KOPT-K1 (cell line): ENCODE data around the gene ADGRB3.

Experiments
- H3K27ac ChIP-seq: fragments of 200-600 bp; sonication (generic); 2 replicates; pipeline ENCODE4 v1.5.1; 2016; ENCODE audit warnings: antibody characterized with exemption, mild to moderate bottlenecking, low read depth, low read length; ENCODE audit not compliant: poor library complexity, severe bottlenecking
- H3K36me3 ChIP-seq: fragments of 200-600 bp; sonication (generic); 2 replicates; pipeline ENCODE4 v1.5.1; 2017; ENCODE audit warnings: antibody characterized with exemption, mild to moderate bottlenecking, low read length, moderate library complexity; ENCODE audit not compliant: insufficient read depth
- H3K9me3 ChIP-seq: fragments of 200-600 bp; sonication (generic); 2 replicates; pipeline ENCODE4 v1.5.1; 2017; ENCODE audit warnings: antibody characterized with exemption, low read length, mild to moderate bottlenecking; ENCODE audit not compliant: insufficient read depth, poor library complexity, severe bottlenecking

Gene ADGRB3

DNA sequence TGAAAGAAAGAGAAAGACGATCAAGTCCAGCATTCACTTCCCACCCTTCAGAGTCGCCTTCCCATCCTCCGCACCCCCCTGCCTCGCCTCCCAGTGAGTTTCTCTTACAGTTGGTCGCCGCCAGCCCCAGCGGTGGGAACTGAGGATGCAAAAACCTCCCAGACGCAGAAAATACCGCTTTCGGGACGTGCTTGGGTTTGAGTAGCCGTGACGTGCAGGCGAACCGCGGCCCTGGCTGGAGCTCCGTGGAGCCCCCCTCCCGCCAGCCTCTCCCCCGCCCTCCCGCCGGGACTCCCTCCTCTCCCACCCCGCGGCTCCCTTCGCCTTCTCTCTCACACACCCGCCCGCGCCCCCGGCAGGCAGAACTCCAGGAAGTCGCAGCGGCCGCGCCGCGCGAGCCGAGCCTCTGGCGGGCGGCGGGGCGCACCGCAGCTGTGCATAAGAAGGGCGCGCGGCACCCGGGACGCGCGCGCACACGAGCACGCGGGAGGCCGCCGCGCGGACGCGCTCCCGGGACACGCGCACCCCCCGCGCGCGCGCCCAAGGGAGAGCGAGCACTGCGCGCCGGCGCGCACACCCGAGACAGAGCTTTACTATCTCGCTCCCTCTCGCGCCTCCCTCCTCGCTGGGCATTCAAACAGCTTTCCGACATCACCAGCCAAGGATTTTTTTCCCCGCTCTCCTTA is at the start of gene ADGRB3:
TSS of gene ADGRB3 (plus strand) at position 557 of the 686 bp plus-strand sequence. CDS start 3,394 bp downstream, outside the sequence.
- Histone ChIP-seq H3K36me3 (no peaks in the 10 kb centered on the region), H3K27ac (no peak within 1 kb of the TSS), H3K9me3 (no peaks in the 10 kb centered on the region)

DNA sequence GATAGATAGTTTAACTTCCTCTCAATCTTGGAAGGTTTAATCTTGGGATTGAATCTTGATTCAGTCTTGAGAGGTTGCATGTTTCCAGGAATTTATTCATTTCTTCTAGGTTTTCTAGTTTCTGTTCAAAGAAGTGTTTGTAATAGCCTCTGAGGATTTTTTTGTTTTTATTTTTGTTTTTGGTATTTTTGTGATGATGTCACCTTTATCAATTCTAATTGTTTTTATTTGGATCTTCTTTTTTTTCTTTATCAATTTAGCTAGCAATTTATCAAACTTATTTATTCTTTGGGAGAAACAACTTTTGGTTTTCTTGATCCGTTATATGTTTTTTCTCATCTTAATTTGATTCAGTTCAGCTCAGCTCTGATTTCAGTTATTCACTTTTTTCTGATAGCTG is 41.5 kb upstream of the ADGRB3 start:
- H3K9me3 ChIP-seq = no peaks in the 10 kb centered on the region
- H3K27ac ChIP-seq = no peak overlapping the region
- no peaks in the 10 kb centered on the region for H3K36me3 ChIP-seq

DNA sequence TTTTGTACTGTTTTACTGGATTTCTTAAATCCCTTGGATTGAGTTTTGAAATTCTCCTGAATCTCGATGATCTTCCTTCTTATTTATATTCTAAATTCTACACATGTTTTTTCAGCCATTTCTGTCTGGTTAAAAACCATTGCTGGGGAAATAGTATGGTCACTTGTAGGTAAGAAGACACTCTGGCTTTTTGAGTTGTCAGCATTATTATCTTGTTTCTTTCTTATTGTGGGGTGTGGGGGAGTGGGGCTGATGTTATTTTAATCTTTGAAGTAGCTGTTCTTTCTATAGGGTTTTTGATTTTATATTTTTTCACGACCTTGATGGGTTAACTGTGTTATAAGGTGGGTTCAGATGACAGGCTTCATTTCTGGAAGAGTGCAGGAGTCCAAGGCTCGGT is 37.4 kb upstream of the ADGRB3 start:
- Histone ChIP-seq H3K27ac (no peak overlapping the region), H3K9me3 (no peaks in the 10 kb centered on the region), H3K36me3 (no peaks in the 10 kb centered on the region)

- H3K36me3 ChIP-seq = no peaks in the 10 kb centered on the region
Measured at GRCh38 chr6:68615938-68616337, 19.1 kb upstream of the ADGRB3 start.

GRCh38 chr6:68625998-68626397 is 9.1 kb upstream of the ADGRB3 start:
- no peak overlapping the region for H3K27ac ChIP-seq
- no peaks in the 10 kb centered on the region for H3K36me3 ChIP-seq
- no peaks in the 10 kb centered on the region for H3K9me3 ChIP-seq

More at GRCh38 chr6:68615938-68616337, 19.1 kb upstream of the ADGRB3 start:
- Histone ChIP-seq H3K9me3 (no peaks in the 10 kb centered on the region), H3K27ac (no peak overlapping the region)

GRCh38 chr6:68628161-68628560 is 6.9 kb upstream of the ADGRB3 start:
- no peaks in the 10 kb centered on the region for H3K9me3 ChIP-seq
- H3K27ac ChIP-seq = no peak overlapping the region
- H3K36me3 ChIP-seq = no peaks in the 10 kb centered on the region

DNA sequence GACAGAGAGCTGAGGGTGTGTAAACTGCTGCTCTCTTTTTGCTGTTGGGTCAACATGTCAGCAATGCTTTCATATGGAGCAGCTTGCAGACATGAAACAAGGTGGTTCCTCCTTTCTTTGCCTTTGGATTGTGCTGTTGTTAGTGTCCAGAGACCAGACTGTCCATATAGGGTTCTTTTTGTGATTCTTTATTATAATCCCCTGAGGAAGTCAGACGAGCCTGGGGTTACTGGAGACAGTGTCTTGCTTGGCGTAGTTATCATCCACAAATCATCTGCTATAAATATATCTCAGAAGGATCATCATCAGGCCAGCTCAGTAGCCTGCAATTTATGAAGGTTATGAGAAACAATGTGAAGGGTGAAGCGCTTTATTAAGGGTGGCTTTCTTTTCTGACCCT is 2.3 kb upstream of the ADGRB3 start:
- Histone ChIP-seq H3K27ac (no peak overlapping the region), H3K36me3 (no peaks in the 10 kb centered on the region), H3K9me3 (no peaks in the 10 kb centered on the region)

DNA sequence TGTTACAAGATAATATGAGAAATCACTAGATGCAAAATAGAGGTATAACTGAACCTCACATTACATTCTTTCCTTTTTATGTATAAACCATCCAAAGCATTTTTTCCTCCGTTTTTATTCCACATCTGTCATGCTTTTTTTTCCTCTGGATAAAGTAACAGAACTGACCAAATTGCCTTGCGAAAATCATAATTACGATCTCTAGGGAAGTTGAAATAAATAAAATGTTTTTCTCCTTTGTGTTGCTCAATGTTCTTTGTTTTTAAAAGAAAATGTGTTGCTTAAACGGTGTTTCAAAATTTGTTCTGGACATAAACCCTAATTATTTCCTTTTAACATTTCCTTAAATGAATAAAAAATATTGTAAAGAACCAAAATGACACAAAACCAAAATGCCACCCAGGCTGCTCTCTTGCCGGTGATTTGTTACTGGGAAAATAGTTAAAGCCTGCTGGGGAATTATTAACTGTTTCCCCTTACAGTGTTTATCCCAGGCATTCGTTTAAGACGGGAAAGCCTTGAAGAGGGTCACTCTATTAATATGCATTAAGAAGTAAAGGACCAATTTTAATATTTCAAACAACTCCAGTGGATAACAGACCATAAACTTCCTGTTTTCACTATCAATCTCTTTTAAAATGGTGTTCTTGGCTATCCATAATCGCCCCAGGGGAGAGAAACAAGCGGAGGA is 1.7 kb upstream of the ADGRB3 start:
- H3K36me3 ChIP-seq = no peaks in the 10 kb centered on the region
- no peaks in the 10 kb centered on the region for H3K9me3 ChIP-seq
- H3K27ac ChIP-seq = no peak overlapping the region

DNA sequence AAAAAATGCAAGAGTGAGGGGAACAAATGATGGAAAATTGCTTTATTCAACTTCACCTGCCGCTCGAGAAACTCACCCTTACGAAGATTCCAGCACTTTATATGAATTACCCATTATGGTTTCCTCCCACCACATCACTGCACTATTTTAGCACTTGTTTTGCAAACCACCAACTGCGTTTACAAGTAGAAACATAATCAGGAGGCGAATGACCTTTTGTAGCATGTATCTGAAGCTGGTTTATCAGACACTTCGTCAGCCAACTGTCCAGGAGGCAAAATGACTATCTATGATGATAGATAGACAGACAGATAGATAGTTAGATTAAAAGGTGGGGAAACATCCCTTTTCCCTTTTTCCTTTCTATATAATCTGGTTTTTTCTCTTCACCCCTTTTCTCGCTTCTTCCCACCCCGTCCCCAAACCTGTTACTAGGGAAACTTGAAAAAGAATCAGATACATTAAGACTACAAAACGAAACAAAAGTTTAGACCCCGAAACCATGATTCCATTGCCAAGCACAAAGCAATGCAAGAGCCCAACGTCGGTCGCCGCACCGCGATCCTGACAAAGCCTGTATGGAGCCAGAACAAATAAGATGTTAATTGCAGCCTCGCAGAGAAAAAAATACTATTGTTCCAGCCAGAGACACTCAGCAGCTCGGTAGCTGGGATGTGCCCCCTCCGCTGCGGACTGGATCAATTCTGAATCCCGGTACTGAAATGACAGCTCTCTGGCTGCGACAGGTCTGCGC is 933 bp upstream of the ADGRB3 start:
- H3K27ac ChIP-seq = no peak overlapping the region

DNA sequence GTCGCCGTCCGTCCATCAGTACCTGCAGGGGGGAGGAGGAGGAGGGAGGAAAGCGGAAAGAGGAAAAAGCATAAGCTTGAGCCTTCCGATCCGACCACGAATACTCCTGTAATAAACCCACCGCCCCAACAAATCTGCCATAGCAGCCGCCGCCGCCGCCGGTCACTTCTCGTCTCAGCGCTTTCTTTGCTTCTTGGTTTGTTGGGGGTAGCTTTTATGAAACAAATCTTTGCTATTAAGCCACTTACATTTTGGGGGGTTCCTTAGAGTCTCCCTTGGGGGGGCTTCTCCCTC is 277 bp downstream of the ADGRB3 start:
- no peaks in the 10 kb centered on the region for H3K9me3 ChIP-seq
- H3K27ac ChIP-seq = no peak overlapping the region
- no peaks in the 10 kb centered on the region for H3K36me3 ChIP-seq

More for the DNA sequence above, 933 bp upstream of the ADGRB3 start:
- Histone ChIP-seq H3K36me3 (no peaks in the 10 kb centered on the region), H3K9me3 (no peaks in the 10 kb centered on the region)

GRCh38 chr6:68635706-68636513 is 828 bp downstream of the ADGRB3 start:
- no peak overlapping the region for H3K27ac ChIP-seq
- no peaks in the 10 kb centered on the region for H3K9me3 ChIP-seq
- no peaks in the 10 kb centered on the region for H3K36me3 ChIP-seq

DNA sequence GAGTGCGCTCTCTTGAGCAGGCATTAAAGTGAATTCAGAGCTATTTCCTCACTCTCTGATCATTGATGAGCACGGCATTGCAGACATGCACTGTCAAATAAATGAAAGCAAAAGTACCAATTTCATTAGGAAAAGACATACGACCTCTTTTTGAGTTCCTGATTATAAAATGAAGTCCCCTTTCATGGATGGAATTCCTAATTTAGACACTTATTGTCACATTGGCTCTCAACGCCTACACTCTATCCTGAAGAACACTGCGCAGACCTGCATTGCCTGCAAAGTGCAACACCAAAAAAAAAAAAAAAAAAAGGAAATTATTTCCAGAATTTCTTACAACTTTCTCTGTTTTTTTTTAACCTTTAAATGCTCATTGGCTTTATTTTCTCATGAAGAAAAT is 1.6 kb downstream of the ADGRB3 start:
- H3K36me3 ChIP-seq = no peaks in the 10 kb centered on the region
- H3K9me3 ChIP-seq = no peaks in the 10 kb centered on the region
- H3K27ac ChIP-seq = no peak overlapping the region

DNA sequence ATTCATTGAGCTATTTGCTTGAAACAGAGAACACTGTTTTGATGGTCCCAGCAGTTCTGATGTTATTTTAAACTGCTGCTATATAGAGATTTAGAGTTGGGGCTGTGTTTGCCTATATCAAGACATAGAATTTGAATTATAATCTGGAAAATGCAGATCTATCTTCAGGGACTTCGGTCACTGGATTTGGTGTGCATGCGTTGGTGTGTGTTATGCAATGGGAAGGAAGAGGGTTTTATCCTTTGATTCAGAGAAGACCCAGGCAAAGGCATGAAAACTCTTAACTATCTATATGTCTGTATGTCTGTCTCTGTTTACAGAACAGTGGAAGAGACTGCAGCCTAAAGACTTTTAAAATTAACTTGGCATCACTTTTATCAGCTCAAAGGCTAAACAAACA is 2.0 kb downstream of the ADGRB3 start:
- no peaks in the 10 kb centered on the region for H3K36me3 ChIP-seq
- no peak overlapping the region for H3K27ac ChIP-seq
- H3K9me3 ChIP-seq = no peaks in the 10 kb centered on the region

DNA sequence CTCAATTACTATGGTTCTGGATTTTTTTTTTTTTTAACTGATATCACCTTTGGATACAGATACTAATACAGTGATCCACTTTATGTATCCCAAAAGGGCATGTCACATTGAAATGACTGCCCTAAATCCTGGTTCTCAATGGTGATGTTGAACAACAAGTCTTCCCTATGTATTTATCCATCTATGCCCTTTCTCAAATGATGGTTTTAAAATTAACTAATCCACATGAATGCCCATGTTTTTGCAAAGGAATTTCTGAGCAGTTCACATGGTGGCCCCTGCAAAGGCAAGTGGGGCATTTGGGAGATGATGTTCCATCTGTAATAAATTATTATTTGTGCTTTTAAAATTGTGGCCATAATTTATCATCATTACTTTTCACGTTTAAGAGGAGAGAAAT is 2.7 kb downstream of the ADGRB3 start:
- no peaks in the 10 kb centered on the region for H3K9me3 ChIP-seq
- H3K36me3 ChIP-seq = no peaks in the 10 kb centered on the region
- H3K27ac ChIP-seq = no peak overlapping the region
